ENCODE data around the gene SEPSECS. TPM values are rescaled to one million over a fixed set of nuclear protein-coding genes. Genes with fewer than 3 reads are reported as not detected.

Gene SEPSECS
- total RNA-seq, 1 experiment from 2014 or later: 7.5 TPM

GRCh38 chr4:25171201-25171865 lies 11.1 kb upstream of the SEPSECS start:
- BruUV-seq (replicated peaks): no TSS peak
- DNase-seq: no peak
- CTCF ChIA-PET: no interaction called here
- Mint-ChIP-seq H3K4me1 (ENCODE audit: low read depth, unreplicated experiment) (no peaks in the 10 kb centered on the region), H3K9me3 (ENCODE audit: low read depth, unreplicated experiment) (no peaks in the 10 kb centered on the region), H3K27ac (ENCODE audit: unreplicated experiment) (no peak overlapping the region), H3K36me3 (ENCODE audit: insufficient read depth, unreplicated experiment) (no peaks in the 10 kb centered on the region), H3K4me3 (ENCODE audit: low read depth, unreplicated experiment) (no peak overlapping the region), H3K27me3 (ENCODE audit: unreplicated experiment) (no peaks in the 10 kb centered on the region)
- TF ChIP-seq CTCF (IDR thresholded peaks at IDR 0.05; ENCODE audit: unreplicated experiment): no peak
- intact Hi-C loops (cut with micrococcal nuclease; ENCODE audit: unreplicated experiment): no loop called here

GRCh38 chr4:25169446-25169845 lies 9.2 kb upstream of the SEPSECS start:
- no peaks in the 10 kb centered on the region for H3K9me3 Mint-ChIP-seq (ENCODE audit: low read depth, unreplicated experiment)
- no peak overlapping the region for H3K4me3 Mint-ChIP-seq (ENCODE audit: low read depth, unreplicated experiment)
- intact Hi-C loops (cut with micrococcal nuclease; ENCODE audit: unreplicated experiment): no loop called here
- CTCF ChIA-PET: no interaction called here
- no peaks in the 10 kb centered on the region for H3K36me3 Mint-ChIP-seq (ENCODE audit: insufficient read depth, unreplicated experiment)
- no peak for DNase-seq
- no TSS peak for BruUV-seq (replicated peaks)
- H3K27ac Mint-ChIP-seq (ENCODE audit: unreplicated experiment): no peak overlapping the region
- H3K4me1 Mint-ChIP-seq (ENCODE audit: low read depth, unreplicated experiment): no peaks in the 10 kb centered on the region
- no peak for TF ChIP-seq CTCF (IDR thresholded peaks at IDR 0.05; ENCODE audit: unreplicated experiment)
- no peaks in the 10 kb centered on the region for H3K27me3 Mint-ChIP-seq (ENCODE audit: unreplicated experiment)

DNA sequence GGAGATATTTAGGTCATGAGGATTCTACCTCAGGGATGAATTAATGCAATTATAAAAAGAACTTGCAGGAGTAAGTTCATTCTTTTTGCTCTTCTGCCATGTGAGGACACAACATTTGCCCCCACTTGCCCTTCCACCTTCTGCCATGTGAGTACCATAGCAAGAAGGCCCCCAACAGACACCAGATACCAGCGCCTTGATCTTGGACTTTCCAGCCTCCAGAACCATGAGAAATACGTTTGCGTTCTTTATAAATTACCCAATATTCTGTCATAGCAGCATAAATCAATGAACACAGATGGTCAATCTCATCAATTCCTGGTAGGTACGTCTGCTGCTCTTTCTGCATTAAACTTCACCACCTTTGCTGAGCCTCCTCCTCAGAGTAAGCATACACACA lies 5.7 kb upstream of the SEPSECS start:
- CTCF ChIA-PET: no interaction called here
- intact Hi-C loops (cut with micrococcal nuclease; ENCODE audit: unreplicated experiment): no loop called here
- no TSS peak for BruUV-seq (replicated peaks)
- Mint-ChIP-seq H3K4me3 (ENCODE audit: low read depth, unreplicated experiment) (no peak overlapping the region), H3K9me3 (ENCODE audit: low read depth, unreplicated experiment) (no peaks in the 10 kb centered on the region), H3K27me3 (ENCODE audit: unreplicated experiment) (no peaks in the 10 kb centered on the region), H3K36me3 (ENCODE audit: insufficient read depth, unreplicated experiment) (peaks cover 7% of the 10 kb centered on the region), H3K4me1 (ENCODE audit: low read depth, unreplicated experiment) (peaks cover 15% of the 10 kb centered on the region), H3K27ac (ENCODE audit: unreplicated experiment) (no peak overlapping the region)
- DNase-seq: no peak
- no peak for TF ChIP-seq CTCF (IDR thresholded peaks at IDR 0.05; ENCODE audit: unreplicated experiment)

DNA sequence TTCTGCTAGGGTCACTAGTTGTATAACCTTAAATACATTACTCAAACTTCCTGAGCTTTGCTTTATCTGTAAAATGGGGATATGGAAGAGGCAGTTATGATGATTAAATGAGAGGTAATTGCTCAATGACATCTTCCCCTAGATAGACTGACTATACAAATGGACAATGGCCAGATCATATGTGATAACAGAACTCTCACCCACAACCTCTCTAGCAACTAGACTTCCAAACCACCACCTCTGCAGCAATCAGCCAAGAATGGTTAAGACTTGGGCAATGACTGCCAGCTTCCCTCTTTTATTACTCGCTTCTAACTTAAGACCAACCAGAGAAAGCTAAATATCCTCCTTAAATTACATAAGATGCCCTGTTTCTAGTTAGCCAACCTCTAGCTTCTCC lies 2.9 kb upstream of the SEPSECS start:
- no TSS peak for BruUV-seq (replicated peaks)

More for the DNA sequence above, 2.9 kb upstream of the SEPSECS start:
- no peak overlapping the region for H3K27ac Mint-ChIP-seq (ENCODE audit: unreplicated experiment)
- H3K4me1 Mint-ChIP-seq (ENCODE audit: low read depth, unreplicated experiment): peaks cover 18% of the 10 kb centered on the region
- DNase-seq: no peak
- H3K9me3 Mint-ChIP-seq (ENCODE audit: low read depth, unreplicated experiment): no peaks in the 10 kb centered on the region
- H3K27me3 Mint-ChIP-seq (ENCODE audit: unreplicated experiment): no peaks in the 10 kb centered on the region
- H3K4me3 Mint-ChIP-seq (ENCODE audit: low read depth, unreplicated experiment): no peak overlapping the region
- CTCF ChIA-PET: no interaction called here
- H3K36me3 Mint-ChIP-seq (ENCODE audit: insufficient read depth, unreplicated experiment): peaks cover 26% of the 10 kb centered on the region
- no peak for TF ChIP-seq CTCF (IDR thresholded peaks at IDR 0.05; ENCODE audit: unreplicated experiment)
- intact Hi-C loops (cut with micrococcal nuclease; ENCODE audit: unreplicated experiment): no loop called here
